HS-27A (cell line): ENCODE results near the gene GALNT10.

Source experiments
- DNase-seq: peaks from one replicate; pipeline ENCODE4 v3.0.0-alpha.2; 2012; ENCODE audit warnings: low read depth, missing footprints

Gene GALNT10

DNA sequence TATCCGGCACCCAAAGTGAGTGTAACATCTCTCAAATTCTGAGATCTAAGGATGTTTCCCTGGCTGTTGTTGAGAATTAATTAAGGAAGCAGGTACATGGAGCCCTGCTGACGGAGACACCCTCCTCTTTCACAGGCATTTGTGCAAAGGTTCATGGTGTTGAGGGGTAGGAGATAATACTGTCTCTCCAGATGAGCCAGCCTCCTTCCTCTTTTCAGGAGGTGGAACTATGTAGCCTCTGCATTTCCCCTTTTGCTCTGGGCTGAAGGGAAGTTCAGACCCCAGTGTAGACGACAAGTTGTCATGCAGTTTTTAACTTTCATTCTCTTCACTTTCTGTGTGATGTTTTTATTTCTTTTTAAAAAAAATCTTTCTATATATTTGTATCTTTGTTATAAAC lies 107.5 kb downstream of the GALNT10 start:
- DNase-seq, result no peak

- no peak for DNase-seq
Measured at GRCh38 chr5:154300207-154300883, 109.8 kb downstream of the GALNT10 start.

GRCh38 chr5:154301726-154302125 lies 111.2 kb downstream of the GALNT10 start:
- no peak for DNase-seq

- no peak for DNase-seq
Measured at GRCh38 chr5:154302161-154302560, 111.6 kb downstream of the GALNT10 start.

DNA sequence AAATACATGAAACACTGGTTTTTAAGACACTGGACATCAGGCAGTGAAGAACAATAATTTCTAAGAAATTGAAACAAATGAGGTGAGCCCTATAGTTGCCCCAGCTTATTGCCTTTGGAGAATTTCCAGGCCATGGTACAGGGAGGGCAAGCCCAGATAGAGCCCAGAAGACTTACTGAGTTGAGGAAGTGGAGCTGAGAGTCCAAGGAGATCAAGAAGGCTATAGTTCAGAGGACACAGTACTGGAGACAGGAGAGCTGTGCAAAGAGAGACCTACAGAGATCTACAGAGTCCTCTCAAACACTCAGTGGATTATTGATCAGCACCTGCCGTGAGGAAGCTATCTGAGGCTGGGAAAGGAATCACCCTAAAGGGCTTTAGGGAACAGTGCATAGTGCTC lies 112.6 kb downstream of the GALNT10 start:
- no peak for DNase-seq

DNA sequence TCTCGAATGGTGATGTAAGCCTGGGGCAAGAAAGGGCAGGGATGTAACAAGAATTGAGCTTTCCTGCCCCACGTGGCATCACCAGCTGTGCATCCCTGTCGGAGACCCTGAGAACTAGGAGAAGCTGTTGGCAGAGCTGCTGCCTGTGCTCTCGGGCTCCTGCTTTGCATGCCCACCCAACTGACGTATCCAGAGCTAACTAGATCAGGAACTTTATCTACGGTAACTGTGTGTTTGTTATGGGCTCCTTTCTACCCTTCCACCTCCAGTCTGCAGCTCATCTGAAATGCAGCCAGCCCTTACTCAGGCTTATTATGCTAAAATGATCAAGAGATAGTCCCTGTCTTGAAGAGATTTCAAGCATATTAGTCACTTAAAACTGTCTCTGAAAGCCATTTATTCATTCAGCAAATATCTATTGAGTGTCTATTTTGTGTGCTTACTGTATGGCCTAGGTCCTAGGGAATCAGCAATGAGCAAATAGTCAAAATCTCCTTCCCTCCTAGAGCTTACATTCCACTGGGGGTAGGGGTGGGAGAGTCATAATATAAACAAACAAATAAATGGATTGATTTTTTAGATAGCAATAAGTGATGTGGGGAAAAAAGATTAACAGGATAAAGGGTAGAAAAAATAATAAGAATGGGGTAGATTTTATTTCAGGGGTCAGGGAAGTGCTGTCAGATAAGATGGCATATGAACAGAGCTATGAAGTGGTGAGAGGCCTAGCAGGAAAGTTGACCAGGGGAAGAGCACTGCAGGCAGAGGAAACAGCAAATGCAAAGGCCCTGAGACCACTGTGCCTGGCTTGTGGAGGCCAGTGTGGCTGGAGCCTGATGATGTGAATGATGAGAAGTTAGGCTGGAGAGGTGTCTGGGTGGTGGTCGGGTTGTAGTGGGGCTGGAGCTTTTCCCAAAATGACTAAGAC lies 118.2 kb downstream of the GALNT10 start:
- DNase-seq, result no peak

DNA sequence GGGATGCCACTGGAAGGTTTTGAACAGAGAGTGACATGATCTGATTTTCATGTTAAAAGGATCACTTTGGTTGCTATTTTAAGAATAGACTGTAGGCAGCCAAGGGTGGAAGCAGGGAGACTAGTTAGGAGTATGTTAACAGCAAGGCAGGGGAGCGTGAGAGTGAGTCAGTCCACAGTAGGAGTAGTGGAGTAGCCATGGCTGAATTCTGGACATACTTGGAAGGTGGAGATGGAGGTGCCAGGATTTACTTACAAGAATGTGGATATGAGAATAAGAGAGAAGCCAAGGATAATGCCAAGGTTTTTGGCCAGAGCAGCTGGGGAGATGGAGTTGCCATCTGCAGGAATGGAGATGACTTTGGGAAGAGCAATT lies 118.8 kb downstream of the GALNT10 start:
- no peak for DNase-seq

GRCh38 chr5:154309805-154310204 lies 119.3 kb downstream of the GALNT10 start:
- DNase-seq, result no peak

GRCh38 chr5:154311362-154311761 lies 120.8 kb downstream of the GALNT10 start:
- no peak for DNase-seq

GRCh38 chr5:154312000-154312399 lies 121.5 kb downstream of the GALNT10 start:
- no peak for DNase-seq

DNA sequence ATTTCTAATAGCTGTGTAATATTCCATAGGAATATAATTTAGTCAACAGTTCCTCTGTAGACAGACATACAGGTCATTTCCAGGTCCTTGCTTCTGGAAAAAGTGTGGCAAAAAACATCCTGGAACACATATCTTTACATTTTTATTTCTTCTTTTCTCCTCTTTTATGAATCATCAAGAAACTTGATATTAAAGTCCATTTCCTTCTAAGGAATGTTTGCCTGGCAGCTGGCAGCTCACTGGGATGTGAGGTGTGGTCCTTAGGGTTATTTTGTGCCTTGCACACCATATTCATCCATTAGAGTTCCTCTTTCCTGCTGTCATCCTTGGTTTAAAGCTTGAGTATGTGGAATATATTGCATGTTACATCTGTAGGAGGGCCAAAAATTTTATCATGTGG lies 122.0 kb downstream of the GALNT10 start:
- no peak for DNase-seq

- no peak for DNase-seq
Measured at GRCh38 chr5:154313360-154314017, 123.0 kb downstream of the GALNT10 start.

- no peak for DNase-seq
Measured at GRCh38 chr5:154315196-154315595, 124.7 kb downstream of the GALNT10 start.

DNA sequence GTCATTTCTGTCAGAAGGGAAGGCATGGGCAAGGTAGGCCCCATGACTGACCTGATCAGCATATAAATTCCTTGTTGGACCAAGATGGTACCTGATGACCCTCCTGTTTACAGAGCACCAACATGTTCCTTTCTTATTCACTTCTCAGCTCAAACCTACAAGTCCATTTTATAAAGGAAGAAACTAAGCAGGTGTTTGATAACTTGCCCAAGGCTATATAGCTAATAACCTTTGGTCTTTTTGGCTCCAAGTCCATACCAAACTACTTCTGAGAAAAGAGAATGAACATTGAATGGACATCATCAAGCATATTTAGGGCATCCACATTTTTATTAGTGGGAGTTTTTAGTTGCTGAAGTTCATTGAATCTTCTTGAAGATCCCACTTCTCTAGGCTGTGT lies 125.2 kb downstream of the GALNT10 start:
- no peak for DNase-seq

GRCh38 chr5:154316223-154316935 lies 125.8 kb downstream of the GALNT10 start:
- DNase-seq, result no peak

- DNase-seq, result no peak
Measured at GRCh38 chr5:154317916-154318315, 127.4 kb downstream of the GALNT10 start.

- DNase-seq, result no peak
Measured at GRCh38 chr5:154318691-154319090, 128.2 kb downstream of the GALNT10 start.

GRCh38 chr5:154319736-154320135 lies 129.2 kb downstream of the GALNT10 start:
- DNase-seq, result no peak

DNA sequence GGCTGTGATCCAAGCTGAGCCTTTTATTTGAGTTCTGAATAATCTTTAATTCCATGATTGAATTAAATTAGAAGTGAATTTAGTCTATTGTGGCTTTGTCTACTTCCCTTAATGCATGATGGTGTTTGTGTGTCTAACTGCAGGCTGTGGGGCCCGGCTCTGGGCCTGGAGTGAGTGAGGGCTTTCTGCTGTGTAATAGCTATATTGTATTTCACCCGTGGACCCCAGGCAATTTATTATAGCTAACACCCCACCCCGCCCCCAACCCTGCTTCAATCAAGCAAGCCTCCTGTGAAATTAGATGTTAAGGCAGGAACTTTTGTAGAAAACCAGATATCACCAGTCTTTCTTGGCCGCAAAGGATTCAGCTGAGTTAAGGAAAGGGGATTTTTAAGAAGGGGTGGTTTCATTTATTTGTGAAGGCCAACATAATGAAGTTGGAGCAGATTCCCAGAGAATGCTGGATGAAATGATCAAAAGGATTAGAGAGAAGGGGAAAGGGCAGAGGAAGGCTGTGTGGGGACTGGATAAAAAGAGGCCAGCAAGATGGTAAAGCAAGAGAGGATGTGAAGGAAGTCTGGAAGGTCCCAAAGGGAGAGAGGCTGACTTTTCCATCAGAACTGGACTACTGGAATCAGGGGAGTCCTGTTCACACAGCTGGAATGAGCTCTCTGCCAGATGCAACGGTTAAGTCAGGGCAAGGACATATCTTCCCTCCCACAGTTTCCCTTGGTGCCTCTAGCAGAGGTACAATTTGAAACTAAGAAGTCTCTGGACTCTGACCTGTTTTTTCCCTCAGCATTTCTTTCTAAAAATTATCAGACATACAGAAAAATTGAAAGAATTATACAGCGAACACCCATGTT lies 129.9 kb downstream of the GALNT10 start:
- no peak for DNase-seq

GRCh38 chr5:154321546-154321945 lies 131.0 kb downstream of the GALNT10 start:
- no peak for DNase-seq

GRCh38 chr5:154324033-154324432 lies 133.5 kb downstream of the GALNT10 start:
- no peak for DNase-seq
